HG03558 (cell line): Measurements from ENCODE around the gene SLC4A9.

Experiments
- ATAC-seq: cut with Tn5 transposase; IDR thresholded peaks from one replicate; pipeline ENCODE4 v1.9.1; 2021; ENCODE audit warnings: moderate number of reproducible peaks; ENCODE audit not compliant: unreplicated experiment; ENCODE audit errors: extremely low read depth

SLC4A9 gene

DNA sequence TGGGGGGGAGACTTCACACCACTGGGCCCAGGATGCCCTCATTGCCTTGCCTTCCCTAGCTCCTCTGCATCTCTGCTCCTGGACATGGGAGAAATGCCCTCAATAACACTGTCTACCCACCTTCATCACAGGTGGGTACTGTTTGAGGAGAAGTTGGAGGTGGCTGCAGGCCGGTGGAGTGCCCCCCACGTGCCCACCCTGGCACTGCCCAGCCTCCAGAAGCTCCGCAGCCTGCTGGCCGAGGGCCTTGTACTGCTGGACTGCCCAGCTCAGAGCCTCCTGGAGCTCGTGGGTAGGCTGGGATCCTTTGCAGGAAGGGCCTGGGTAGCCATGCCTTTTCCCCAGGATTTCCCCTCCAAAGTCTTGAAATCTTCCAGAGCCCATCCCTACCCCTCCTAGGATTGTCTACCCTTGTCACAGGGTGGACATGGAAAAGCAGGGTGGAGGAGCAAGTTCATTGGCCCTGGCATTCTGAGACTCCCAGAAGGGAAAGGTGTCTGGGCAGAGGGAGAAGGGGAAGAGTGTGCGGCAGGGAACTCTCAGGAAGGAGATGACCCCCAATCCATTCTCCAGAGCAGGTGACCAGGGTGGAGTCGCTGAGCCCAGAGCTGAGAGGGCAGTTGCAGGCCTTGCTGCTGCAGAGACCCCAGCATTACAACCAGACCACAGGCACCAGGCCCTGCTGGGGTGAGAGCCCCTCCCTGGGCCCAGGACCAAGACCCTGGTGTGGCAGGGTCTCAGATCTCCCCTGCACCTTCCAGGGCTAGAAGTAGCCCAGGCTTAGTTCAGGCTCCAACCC, 886 bp downstream of the SLC4A9 start:
- no peak for ATAC-seq

DNA sequence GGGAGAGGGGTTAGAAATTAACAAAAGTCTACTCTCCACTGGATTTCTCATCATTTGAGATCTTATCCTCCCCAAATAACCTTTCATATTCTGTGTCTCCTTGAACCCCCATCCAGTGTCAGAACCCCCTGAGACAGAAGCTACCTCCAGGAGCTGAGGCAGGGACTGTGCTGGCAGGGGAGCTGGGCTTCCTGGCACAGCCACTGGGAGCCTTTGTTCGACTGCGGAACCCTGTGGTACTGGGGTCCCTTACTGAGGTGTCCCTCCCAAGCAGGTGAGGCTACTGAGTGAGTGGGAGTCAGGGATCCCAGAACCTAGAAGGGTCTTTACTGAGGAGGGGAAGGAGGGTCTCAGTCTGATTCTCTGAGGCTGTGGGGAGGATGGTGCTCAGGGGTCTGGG, 1.9 kb downstream of the SLC4A9 start:
- ATAC-seq, result no peak

DNA sequence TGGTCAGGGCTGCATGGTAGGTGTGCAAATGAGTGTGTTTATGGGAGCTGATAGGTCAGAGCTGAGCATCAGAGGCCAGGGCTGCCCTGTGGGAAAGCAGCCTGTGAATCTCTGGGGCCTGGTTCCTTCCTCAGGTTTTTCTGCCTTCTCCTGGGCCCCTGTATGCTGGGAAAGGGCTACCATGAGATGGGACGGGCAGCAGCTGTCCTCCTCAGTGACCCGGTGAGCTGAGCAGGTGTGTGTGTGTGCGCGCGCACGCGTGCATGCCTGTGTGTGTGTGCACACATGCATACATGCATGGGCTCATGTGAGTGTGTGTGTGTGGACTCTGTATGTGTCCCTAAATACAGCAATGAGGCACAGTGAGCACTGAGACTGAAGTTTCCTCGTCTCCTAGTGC, 2.3 kb downstream of the SLC4A9 start:
- ATAC-seq, result no peak

DNA sequence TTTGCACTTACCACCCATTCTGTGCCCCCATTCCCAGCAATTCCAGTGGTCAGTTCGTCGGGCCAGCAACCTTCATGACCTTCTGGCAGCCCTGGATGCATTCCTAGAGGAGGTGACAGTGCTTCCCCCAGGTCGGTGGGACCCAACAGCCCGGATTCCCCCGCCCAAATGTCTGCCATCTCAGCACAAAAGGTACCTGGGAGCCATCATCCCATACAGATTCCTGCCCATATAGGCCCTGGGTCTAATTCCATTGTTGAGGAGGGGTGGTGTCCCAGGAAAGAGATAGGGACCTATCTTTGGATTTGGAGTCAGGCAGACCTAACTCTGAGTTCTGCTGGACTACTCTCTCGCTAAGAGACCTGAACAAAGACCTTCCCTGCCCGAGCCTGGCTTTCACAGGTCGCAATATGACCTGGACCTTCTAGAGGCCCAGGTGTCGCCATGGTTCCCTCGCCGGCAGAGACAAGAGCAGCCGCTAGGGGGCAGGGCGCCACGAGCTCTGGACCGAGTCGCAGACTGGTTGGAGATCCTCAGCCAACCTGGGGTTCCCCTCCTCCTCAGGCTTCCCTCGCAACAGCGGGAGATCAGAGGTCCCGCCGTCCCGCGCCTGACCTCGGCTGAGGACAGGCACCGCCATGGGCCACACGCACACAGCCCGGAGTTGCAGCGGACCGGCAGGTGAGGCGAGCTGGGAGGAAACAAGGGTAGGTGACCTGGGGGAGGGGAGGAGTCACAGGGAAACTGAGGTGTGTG, 3.1 kb downstream of the SLC4A9 start:
- ATAC-seq, result no peak

DNA sequence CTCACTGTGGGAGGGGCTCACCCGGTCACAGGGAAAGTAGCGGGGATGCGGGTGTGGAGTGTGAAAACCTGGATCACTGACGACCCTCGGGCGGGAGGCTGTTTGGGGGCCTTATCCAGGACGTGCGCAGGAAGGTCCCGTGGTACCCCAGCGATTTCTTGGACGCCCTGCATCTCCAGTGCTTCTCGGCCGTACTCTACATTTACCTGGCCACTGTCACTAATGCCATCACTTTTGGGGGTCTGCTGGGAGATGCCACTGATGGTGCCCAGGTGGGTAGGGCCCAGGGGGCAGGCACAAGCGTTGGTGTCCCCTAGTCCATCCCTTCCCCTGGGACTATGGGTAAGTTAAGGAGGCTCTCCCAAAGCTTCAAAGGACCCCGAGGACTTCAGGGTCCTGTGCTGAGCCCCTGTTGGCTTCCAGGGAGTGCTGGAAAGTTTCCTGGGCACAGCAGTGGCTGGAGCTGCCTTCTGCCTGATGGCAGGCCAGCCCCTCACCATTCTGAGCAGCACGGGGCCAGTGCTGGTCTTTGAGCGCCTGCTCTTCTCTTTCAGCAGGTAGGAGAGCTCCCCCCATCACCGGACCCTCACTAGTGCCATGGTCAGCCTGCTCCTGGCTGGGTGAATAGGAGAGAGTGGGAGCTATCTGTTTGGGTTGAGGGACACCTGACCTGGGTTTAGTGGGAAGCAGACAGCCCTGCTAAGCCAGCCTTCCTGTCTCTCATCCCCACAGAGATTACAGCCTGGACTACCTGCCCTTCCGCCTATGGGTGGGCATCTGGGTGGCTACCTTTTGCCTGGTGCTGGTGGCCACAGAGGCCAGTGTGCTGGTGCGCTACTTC, 3.9 kb downstream of the SLC4A9 start:
- ATAC-seq, result no peak

DNA sequence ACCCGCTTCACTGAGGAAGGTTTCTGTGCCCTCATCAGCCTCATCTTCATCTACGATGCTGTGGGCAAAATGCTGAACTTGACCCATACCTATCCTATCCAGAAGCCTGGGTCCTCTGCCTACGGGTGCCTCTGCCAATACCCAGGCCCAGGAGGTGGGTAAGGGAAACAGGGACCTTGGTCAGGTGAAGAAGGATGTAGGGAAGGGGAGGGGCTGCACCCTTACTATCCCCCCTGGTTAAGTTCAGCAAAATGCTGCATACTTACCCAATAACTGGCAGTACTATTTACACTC, 4.4 kb downstream of the SLC4A9 start:
- no peak for ATAC-seq

DNA sequence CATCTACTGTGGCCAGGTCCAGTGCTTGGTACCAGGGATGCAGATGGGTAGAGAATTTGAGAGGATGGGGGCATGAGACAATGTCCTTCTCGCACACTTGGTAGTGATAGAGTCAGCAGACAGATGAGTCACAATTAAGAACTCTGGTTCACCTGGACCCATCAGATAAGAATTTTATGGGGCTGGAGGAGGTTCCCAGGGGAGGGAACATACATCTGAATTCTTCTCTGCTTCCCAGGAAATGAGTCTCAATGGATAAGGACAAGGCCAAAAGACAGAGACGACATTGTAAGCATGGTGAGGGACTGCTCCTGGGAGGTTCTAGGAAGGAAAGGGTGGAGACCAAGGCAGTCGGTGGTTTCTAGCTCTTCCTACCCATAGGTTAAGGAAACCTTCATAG, 5.3 kb downstream of the SLC4A9 start:
- ATAC-seq, result no peak

DNA sequence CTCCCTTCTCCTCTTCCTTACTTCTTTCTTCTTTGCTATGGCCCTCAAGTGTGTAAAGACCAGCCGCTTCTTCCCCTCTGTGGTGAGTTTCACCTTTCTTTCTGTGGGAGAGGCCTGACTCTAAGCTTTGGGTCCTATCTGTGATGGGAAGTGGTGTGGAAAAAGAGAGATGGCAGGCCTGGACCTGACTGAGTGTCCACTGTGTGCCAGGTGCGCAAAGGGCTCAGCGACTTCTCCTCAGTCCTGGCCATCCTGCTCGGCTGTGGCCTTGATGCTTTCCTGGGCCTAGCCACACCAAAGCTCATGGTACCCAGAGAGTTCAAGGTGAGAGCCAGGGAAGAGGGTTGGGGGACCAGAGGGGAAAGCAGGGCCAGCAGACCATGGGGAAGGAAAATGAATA, 5.9 kb downstream of the SLC4A9 start:
- ATAC-seq, result no peak

DNA sequence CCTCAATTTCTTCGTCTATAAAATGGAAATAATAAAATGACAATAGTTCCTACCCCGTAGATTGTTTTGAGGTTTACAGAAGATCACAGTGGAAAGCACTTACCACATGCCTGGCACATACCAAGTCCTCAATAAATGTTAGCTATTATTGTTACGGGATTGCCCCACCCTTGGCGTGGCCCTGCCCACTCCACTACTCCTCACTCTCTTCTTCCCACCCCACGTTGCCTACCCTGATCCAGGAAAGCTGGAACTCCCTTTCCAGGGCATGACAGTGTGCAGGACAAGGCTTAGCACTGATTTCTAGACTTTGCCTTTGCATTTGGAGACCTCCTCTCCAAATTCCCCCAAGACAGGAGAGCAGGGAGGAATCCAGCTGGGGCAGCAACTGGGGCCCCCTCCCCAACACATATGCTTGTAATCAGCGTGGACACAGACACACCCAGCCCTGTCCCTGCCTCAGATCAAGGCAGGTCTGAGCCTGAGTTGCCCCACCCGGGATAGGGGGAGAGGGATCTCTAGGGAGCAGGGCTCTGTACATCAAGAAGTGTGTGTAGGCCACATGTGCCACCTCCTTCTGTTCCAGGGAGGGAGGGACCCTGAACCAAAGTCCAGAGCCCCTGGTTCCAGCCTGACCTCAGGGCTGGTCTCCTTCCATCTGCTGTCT, 6.7 kb downstream of the SLC4A9 start:
- ATAC-seq, result no peak

DNA sequence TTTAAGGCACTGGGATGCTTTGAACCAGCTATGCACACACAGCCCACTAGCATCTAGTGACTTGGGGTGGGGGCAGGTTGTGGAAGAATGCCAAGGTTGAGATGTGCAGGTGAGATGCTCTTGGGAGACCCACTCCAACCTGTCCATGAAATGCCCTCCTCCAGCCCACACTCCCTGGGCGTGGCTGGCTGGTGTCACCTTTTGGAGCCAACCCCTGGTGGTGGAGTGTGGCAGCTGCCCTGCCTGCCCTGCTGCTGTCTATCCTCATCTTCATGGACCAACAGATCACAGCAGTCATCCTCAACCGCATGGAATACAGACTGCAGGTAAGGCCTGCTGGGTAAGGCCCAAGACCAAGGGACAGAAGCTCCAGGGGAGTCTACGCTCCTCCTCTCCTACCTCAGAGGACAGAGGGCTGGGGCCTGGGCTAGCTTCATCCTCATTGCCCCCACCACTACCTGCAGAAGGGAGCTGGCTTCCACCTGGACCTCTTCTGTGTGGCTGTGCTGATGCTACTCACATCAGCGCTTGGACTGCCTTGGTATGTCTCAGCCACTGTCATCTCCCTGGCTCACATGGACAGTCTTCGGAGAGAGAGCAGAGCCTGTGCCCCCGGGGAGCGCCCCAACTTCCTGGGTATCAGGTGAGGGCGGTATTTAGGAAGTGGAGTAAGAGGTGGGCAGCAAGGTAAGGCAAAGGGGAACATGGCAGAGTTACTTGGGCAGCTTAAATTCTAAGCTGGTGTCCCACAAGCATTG, 7.4 kb downstream of the SLC4A9 start:
- ATAC-seq, result no peak

DNA sequence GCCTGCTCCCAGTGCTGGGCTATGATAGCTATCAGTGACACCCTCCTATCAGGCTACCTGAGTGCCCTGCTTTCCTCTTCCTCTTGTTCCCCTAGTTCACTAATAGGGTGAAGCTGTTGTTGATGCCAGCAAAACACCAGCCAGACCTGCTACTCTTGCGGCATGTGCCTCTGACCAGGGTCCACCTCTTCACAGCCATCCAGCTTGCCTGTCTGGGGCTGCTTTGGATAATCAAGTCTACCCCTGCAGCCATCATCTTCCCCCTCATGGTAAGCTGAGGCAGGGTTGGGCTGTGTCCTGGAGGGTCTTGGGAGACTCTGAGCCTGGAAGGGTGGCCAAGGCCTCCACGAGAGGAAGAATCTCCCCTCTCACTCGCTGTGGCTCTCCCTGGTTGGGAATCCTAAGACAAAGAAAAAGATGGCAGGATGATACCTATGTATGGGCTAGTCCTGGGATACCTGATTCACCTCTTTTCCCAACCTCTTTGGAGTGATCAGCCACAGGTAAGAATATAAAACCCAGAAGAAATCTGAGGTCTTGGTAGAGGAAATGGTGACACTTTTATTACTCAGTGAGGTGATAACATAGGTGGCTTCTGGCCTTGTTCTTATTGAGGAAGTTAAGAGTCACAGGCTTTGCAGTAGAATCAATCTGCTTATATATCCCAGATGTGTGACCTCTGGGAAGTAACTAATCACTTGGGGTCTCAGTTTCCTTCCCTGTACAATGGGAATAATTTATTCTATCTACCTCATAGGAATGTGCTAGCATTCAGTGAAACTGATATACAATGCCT, 11.6 kb downstream of the SLC4A9 start:
- no peak for ATAC-seq

DNA sequence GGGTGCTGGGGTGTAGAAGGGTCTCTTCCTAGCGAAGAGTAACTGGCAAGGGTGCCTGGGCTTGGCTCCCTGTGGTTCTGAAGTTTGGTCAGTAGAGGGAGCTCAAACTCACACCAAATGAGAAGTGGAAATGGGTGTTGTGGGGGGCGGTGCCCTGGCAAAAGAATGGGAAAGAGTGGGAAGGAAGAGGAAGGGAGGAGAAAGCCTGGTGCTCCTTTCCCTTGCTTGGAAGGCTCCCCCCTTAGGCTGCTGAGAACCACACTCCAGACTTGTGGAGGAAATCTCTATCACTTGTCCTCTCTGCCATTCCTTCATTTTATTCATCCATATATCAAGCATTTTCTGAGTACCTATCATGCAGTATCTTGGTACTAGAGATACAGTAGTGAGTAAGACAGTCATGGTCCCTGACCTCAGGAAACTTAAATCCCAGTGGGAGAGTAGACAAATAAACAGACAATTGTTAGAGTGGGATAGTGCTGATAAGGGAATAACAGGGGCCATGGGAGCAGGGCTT, 13.0 kb downstream of the SLC4A9 start:
- ATAC-seq, result no peak

DNA sequence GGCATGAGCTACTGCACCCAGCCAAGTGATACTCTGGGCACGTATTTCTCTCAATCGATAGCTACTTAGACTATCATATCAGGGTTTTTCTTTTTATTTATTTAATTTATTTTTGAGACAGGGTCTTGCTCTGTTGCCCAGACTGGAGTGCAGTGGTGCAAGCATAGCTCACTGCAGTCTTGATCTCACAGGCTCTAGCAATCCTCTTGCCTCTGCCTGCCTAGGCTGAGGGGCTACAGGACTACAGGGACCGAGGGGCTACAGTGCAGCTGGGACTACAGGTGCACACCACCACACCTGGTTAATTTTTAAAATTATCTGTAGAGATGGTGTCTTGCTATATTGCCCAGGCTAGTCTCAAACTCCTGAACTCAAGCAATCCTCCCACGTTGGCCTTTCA, 21.4 kb downstream of the SLC4A9 start:
- ATAC-seq, result no peak

DNA sequence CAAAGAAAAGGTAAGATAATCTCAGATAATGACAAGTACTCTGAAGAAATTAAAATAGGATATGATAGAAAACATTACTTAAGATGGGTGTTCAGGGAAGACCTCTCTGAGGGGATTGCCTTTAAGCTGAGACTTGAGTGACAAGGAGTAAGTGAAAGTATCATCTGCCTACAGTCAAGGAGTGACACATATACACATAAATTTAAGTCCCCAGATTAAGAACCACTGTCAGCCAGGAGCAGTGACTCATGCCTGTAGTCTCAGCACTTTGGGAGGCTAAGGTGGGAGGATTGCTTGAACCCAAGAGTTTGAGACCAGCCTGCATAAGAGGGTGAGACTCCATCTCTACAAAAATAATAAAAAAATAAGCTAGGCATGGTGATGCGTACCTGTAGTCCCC, 22.0 kb downstream of the SLC4A9 start:
- no peak for ATAC-seq

DNA sequence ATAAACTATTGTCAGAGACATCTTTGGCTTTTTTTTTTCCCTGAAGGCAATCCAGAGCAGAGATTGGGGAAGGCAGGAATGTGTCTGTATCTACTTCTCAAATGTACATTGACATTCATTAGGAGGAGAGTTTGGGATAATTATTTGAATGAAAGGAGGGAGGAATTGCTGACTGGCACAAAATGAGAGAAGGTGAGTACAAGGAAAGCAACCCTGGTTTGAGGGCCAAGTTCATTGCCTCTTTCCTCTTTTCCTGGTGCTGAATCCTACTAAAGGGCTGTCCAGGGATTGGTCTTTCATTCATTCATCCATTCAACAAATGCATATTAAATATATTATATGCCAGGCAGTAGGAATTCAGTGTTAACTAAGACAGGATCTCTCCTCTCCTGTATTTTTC, 22.9 kb downstream of the SLC4A9 start:
- no peak for ATAC-seq

DNA sequence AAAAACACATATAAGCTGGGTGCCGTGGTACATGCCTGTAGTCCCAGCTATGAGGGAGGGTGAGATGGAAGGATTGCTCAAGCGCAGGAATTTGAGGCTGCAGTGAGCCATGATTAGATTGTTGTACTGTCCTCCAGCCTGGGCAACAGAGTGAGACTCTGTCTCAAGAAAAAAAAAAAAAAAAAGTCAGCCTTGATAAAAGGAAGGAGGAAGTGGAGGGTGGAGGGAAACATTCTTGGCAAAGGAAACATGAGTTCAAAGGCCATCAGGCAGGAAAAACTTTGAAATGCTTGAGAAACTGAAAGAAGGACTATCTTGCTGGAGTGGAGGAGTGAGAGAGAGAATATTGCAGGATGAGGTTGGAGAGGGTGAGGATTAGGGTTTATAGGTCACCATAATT, 23.3 kb downstream of the SLC4A9 start:
- no peak for ATAC-seq

DNA sequence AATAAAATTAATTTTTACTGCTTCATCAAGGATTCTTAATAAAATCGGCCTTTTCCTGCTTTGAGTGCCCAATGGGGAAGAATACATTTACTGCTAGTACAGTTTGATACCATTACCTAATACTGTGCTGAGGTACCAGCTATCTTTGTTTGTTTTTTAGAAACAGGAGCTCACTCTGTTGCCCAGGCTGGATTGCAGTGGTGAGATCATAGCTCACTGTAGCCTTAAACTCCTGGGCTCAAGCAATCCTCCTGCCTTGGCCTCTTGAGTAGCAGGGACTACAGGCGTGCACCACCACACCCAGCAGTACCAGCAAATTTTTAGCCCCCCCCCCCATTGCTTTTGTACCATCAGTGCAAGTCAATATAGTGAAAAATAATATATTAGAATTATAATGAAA, 28.1 kb downstream of the SLC4A9 start:
- ATAC-seq, result no peak

DNA sequence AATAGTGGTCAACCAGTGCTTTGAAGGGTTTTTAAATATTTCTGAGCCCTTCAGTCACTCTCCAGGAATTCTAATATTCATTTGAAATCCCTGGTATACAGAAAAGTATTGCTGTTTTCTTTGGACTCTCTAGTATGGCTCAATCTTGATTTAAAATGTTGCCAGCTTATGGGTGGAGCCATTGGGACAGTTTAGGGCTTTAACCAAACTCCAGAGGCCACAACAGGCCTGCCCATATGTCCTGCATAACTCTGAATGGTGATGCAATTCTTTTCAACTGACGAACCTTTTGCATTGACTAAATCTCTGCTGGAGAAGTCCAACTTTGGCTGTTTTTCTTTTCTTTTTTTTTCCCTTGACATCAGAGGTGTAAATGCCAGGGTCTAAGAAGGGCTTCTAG, 31.3 kb downstream of the SLC4A9 start:
- no peak for ATAC-seq

DNA sequence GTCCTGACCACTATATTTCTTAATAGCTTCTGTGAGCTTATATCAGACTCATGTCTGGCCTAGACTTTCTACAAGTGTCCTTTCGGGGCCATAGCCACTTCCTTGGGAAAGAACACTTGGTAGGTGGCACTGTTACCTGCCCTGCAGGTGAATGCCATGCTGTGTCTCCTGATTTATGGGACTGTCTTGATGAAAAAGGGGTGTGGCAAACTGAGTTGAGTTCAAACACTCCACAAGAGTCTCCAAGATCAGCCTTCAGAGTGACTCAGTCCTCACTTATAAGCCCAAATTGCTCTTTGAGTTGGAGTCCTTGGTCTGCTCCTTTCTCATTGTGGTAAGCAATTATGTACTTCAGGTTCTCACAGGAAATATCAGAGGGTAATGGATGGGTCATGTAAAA, 31.7 kb downstream of the SLC4A9 start:
- ATAC-seq, result no peak
